ENCODE data around the gene ANO4.

Gene ANO4

GRCh38 chr12:101074940-101075680 is 280.5 kb downstream of the ANO4 start:
- TF ChIP-seq CTCF (IDR thresholded peaks at IDR 0.05; ENCODE audit: low read depth, low read length), result no peak
- H3K27me3 ChIP-seq, result no peaks in the 10 kb centered on the region
- no peak overlapping the region for H3K4me3 ChIP-seq (ENCODE audit: low read depth, low read length)
- H3K9me3 ChIP-seq, result no peaks in the 10 kb centered on the region
- H3K36me3 ChIP-seq, result no peaks in the 10 kb centered on the region
- H3K4me1 ChIP-seq, result no peaks in the 10 kb centered on the region
- DNase-seq, result no peak

- TF ChIP-seq CTCF (IDR thresholded peaks at IDR 0.05; ENCODE audit: low read depth, low read length), result no peak
- H3K9me3 ChIP-seq, result no peaks in the 10 kb centered on the region
- no peak for DNase-seq
- no peaks in the 10 kb centered on the region for H3K4me1 ChIP-seq
- no peak overlapping the region for H3K4me3 ChIP-seq (ENCODE audit: low read depth, low read length)
- no peaks in the 10 kb centered on the region for H3K36me3 ChIP-seq
- H3K27me3 ChIP-seq, result no peaks in the 10 kb centered on the region
These were observed 282.3 kb downstream of the ANO4 start for GRCh38 chr12:101076921-101077320.

- Histone ChIP-seq H3K36me3 (no peaks in the 10 kb centered on the region), H3K27me3 (no peaks in the 10 kb centered on the region), H3K4me1 (no peaks in the 10 kb centered on the region), H3K4me3 (ENCODE audit: low read depth, low read length) (no peak overlapping the region), H3K9me3 (no peaks in the 10 kb centered on the region)
- no peak for DNase-seq
- TF ChIP-seq CTCF (IDR thresholded peaks at IDR 0.05; ENCODE audit: low read depth, low read length), result no peak
These were observed 283.4 kb downstream of the ANO4 start for GRCh38 chr12:101077791-101078528.

GRCh38 chr12:101078536-101079285 is 284.1 kb downstream of the ANO4 start:
- no peak overlapping the region for H3K4me3 ChIP-seq (ENCODE audit: low read depth, low read length)
- DNase-seq, result no peak
- no peak for TF ChIP-seq CTCF (IDR thresholded peaks at IDR 0.05; ENCODE audit: low read depth, low read length)
- no peaks in the 10 kb centered on the region for H3K9me3 ChIP-seq
- H3K27me3 ChIP-seq, result no peaks in the 10 kb centered on the region
- H3K36me3 ChIP-seq, result no peaks in the 10 kb centered on the region
- no peaks in the 10 kb centered on the region for H3K4me1 ChIP-seq

- Histone ChIP-seq H3K4me1 (no peaks in the 10 kb centered on the region), H3K9me3 (no peaks in the 10 kb centered on the region), H3K36me3 (no peaks in the 10 kb centered on the region), H3K4me3 (ENCODE audit: low read depth, low read length) (no peak overlapping the region), H3K27me3 (no peaks in the 10 kb centered on the region)
- DNase-seq, result no peak
- TF ChIP-seq CTCF (IDR thresholded peaks at IDR 0.05; ENCODE audit: low read depth, low read length), result no peak
These were observed 288.1 kb downstream of the ANO4 start for GRCh38 chr12:101082706-101083105.

Measured in BE2C (cell line).